H1 (cell line): ENCODE results near the gene PRKN. TPM values are rescaled to one million over a fixed set of nuclear protein-coding genes. Genes with fewer than 3 reads are reported as not detected.

Experiments used
- CTCF ChIA-PET: fragments of 300-600 bp; sonication (Branson Sonifier 250); formaldehyde crosslinking; loops from one replicate; lab custom pipeline; 2021; ENCODE audit not compliant: partially characterized antibody; lab: Charles Lee
- POLR2A ChIA-PET: fragments of 300-600 bp; sonication (Branson Sonifier 250); formaldehyde crosslinking; loops from one replicate; lab custom pipeline; 2021; ENCODE audit warnings: inconsistent platforms; ENCODE audit not compliant: partially characterized antibody; lab: Charles Lee
- DNase-seq, 2 experiments: peaks; one replicate each; pipeline versions ENCODE4 v3.0.0 to v3.0.0-alpha.2; 2010 to 2022; ENCODE audit warnings: low spot score in 2 of 2, low read depth in 1 of 2, mixed read lengths in 1 of 2
- FAIRE-seq: peaks from 2 replicates; lab custom pipeline; 2011; peaks lifted over from hg19 to GRCh38; lab: Jason Lieb, UNC
- H2AFZ ChIP-seq: 2 replicates; pipeline ENCODE4 v1.8.1; 2012; ENCODE audit warnings: low read length, inconsistent platforms
- H2AK5ac ChIP-seq: 2 replicates; pipeline ENCODE4 v1.6.1; 2013; ENCODE audit warnings: low read depth, low read length
- H2BK120ac ChIP-seq: replicated peaks from 2 replicates; pipeline ENCODE3; 2013; ENCODE audit warnings: low read depth, low read length, inconsistent platforms
- H2BK12ac ChIP-seq: 2 replicates; pipeline ENCODE4 v1.6.1; 2013; ENCODE audit warnings: low read depth, low read length
- H2BK15ac ChIP-seq: 2 replicates; pipeline ENCODE4 v1.6.1; 2013; ENCODE audit warnings: low read length
- H2BK20ac ChIP-seq: 2 replicates; pipeline ENCODE4 v1.6.1; 2013; ENCODE audit warnings: low read length
- H2BK5ac ChIP-seq: 2 replicates; pipeline ENCODE4 v1.6.1; 2013; ENCODE audit warnings: low read depth, low read length
- H3K14ac ChIP-seq: 2 replicates; pipeline ENCODE4 v1.6.1; 2013; ENCODE audit warnings: inconsistent platforms; ENCODE audit not compliant: insufficient read length
- H3K18ac ChIP-seq: 2 replicates; pipeline ENCODE4 v1.6.1; 2013; ENCODE audit warnings: low read length; ENCODE audit errors: extremely low read depth
- H3K23ac ChIP-seq: 2 replicates; pipeline ENCODE4 v1.6.1; 2013; ENCODE audit warnings: inconsistent platforms; ENCODE audit not compliant: insufficient read length
- H3K23me2 ChIP-seq: 2 replicates; pipeline ENCODE4 v1.6.1; 2013; ENCODE audit warnings: low read depth, low read length
- H3K27ac ChIP-seq: 2 replicates; pipeline ENCODE4 v1.6.1; 2011; ENCODE audit warnings: low read depth, low read length, inconsistent platforms
- H3K27me3 ChIP-seq, 4 experiments: replicated peaks in 1 of 4; 1 replicate in 1 of 4; 2 replicates in 3 of 4; pipeline versions ENCODE4 v1.6.1 to v1.8.1; 2011 to 2013; ENCODE audit warnings: low read length in 3 of 4, mild to moderate bottlenecking in 3 of 4, inconsistent platforms in 2 of 4, mixed read lengths in 2 of 4, moderate library complexity in 1 of 4; ENCODE audit not compliant: control insufficient read depth in 3 of 4, insufficient read depth in 3 of 4; ENCODE audit errors: extremely low read depth in 1 of 4
- H3K36me3 ChIP-seq, 4 experiments: 2 replicates each; pipeline versions ENCODE4 v1.6.1 to v1.8.1; 2011 to 2013; ENCODE audit warnings: mild to moderate bottlenecking in 4 of 4, low read length in 3 of 4, moderate library complexity in 2 of 4, control low read depth in 1 of 4, inconsistent platforms in 1 of 4; ENCODE audit not compliant: insufficient read depth in 4 of 4, control insufficient read depth in 2 of 4
- H3K4ac ChIP-seq: replicated peaks from 2 replicates; pipeline ENCODE3; 2013; ENCODE audit warnings: low read length, low read depth, mixed read lengths, inconsistent platforms; ENCODE audit not compliant: insufficient read length
- H3K4me1 ChIP-seq, 4 experiments: replicated peaks in 1 of 4; 1 replicate in 1 of 4; 2 replicates in 3 of 4; pipeline versions ENCODE4 v1.6.1 to v1.8.1; 2011 to 2013; ENCODE audit warnings: low read length in 3 of 4, inconsistent platforms in 2 of 4, mixed read lengths in 1 of 4; ENCODE audit not compliant: insufficient read depth in 4 of 4, control insufficient read depth in 3 of 4
- H3K4me2 ChIP-seq, 2 experiments: 2 replicates each; pipeline versions ENCODE4 v1.6.1 to v1.8.1; 2011 to 2013; ENCODE audit warnings: low read depth in 2 of 2, low read length in 2 of 2, control low read depth in 1 of 2, inconsistent platforms in 1 of 2, mild to moderate bottlenecking in 1 of 2; ENCODE audit not compliant: insufficient read depth in 1 of 2
- H3K4me3 ChIP-seq, 4 experiments: fragments of 200-600, 300-600 bp in 1 of 4; sonication (generic), shearing (Covaris generic), sonication (Bioruptor Twin) in 1 of 4; 2 replicates each; pipeline versions ENCODE4 v1.5.1 to v1.8.1; 2011 to 2016; ENCODE audit warnings: low read length in 4 of 4, low read depth in 3 of 4, control low read depth in 2 of 4, inconsistent platforms in 2 of 4, mild to moderate bottlenecking in 2 of 4, mixed read lengths in 1 of 4, moderate library complexity in 1 of 4; ENCODE audit not compliant: insufficient read depth in 2 of 4; ENCODE audit errors: extremely low read depth in 1 of 4
- H3K56ac ChIP-seq: replicated peaks from 2 replicates; pipeline ENCODE3; 2013; ENCODE audit warnings: low read depth, mild to moderate bottlenecking, mixed read lengths, low read length, inconsistent platforms; ENCODE audit not compliant: insufficient read length
- H3K79me1 ChIP-seq: 2 replicates; pipeline ENCODE4 v1.6.1; 2013; ENCODE audit warnings: low read depth, low read length, control low read depth
- H3K79me2 ChIP-seq, 2 experiments: 2 replicates each; pipeline versions ENCODE4 v1.6.1 to v1.8.1; 2012 to 2013; ENCODE audit warnings: low read length in 2 of 2, mild to moderate bottlenecking in 2 of 2, inconsistent platforms in 1 of 2; ENCODE audit not compliant: insufficient read depth in 2 of 2, control insufficient read depth in 1 of 2
- H3K9ac ChIP-seq, 4 experiments: replicated peaks in 1 of 4; 1 replicate in 1 of 4; 2 replicates in 3 of 4; pipeline versions ENCODE4 v1.6.1 to v1.8.1; 2011 to 2013; ENCODE audit warnings: low read depth in 3 of 4, low read length in 3 of 4, control low read depth in 2 of 4, mild to moderate bottlenecking in 2 of 4, moderate library complexity in 2 of 4, inconsistent platforms in 1 of 4; ENCODE audit errors: extremely low read depth in 1 of 4
- H3K9me3 ChIP-seq, 2 experiments: 2 replicates each; pipeline versions ENCODE4 v1.6.1 to v1.8.1; 2012 to 2013; ENCODE audit warnings: mild to moderate bottlenecking in 2 of 2, moderate library complexity in 2 of 2, control low read depth in 1 of 2, inconsistent platforms in 1 of 2, low read depth in 1 of 2, low read length in 1 of 2, mixed read lengths in 1 of 2; ENCODE audit not compliant: insufficient read depth in 2 of 2
- H4K20me1 ChIP-seq, 2 experiments: replicated peaks in 1 of 2; 2 replicates each; pipeline versions ENCODE3 to v1.8.1; 2011 to 2013; ENCODE audit warnings: inconsistent platforms in 2 of 2, low read length in 2 of 2, mild to moderate bottlenecking in 1 of 2; ENCODE audit not compliant: insufficient read depth in 2 of 2, control insufficient read depth in 1 of 2
- H4K5ac ChIP-seq: 2 replicates; pipeline ENCODE4 v1.6.1; 2013; ENCODE audit warnings: low read length, low read depth, mixed read lengths, inconsistent platforms; ENCODE audit not compliant: insufficient read length
- H4K8ac ChIP-seq: 2 replicates; pipeline ENCODE4 v1.8.0; 2013; ENCODE audit warnings: mild to moderate bottlenecking, moderate library complexity, low read length, inconsistent platforms; ENCODE audit not compliant: insufficient read depth; ENCODE audit errors: extremely low read depth
- H4K91ac ChIP-seq: replicated peaks from 2 replicates; pipeline ENCODE3; 2013; ENCODE audit warnings: low read length, mixed read lengths, inconsistent platforms; ENCODE audit not compliant: insufficient read length
- HDAC2 ChIP-seq, 2 experiments: fragments of 300-600 bp in 1 of 2; sonication (generic) in 1 of 2; IDR thresholded peaks; 2 replicates each; pipeline ENCODE4 v1.6.1; 2011 to 2012; ENCODE audit warnings: low read depth in 2 of 2, low read length in 2 of 2, mild to moderate bottlenecking in 2 of 2, moderate library complexity in 2 of 2, borderline replicate concordance in 1 of 2, inconsistent platforms in 1 of 2
- WGBS, 2 experiments: shearing (Covaris generic) in 1 of 2; methylation state at CpG; one replicate each; pipeline versions ENCODE4 v1.1.6 to v1.1.7; 2013 to 2015; ENCODE audit warnings: low lambda C conversion rate in 2 of 2, mixed read lengths in 2 of 2, inconsistent platforms in 1 of 2, low coverage in 1 of 2, missing lambda C conversion rate in 1 of 2; ENCODE audit not compliant: insufficient replicate concordance in 2 of 2, insufficient coverage in 1 of 2, insufficient read length in 1 of 2; ENCODE audit errors: extremely low coverage in 1 of 2, missing lambda C conversion rate in 1 of 2; 5-methylcytosine and 5-hydroxymethylcytosine counted together
- polyA plus RNA-seq, 7 experiments: library from polyadenylated mRNA; depleted of rRNA in 3 of 7; stranded (reverse) in 5 of 7; unstranded in 2 of 7; fragments of >200 nt in 5 of 7; fragments of 200-250 nt in 2 of 7; gene quantifications; 1 replicate in 5 of 7; 2 replicates in 1 of 7; 4 replicates in 1 of 7; pipeline versions ENCODE4 v1.2.1 to v1.2.3, GENCODE V29; 2011 to 2013; ENCODE audit warnings: missing spikeins in 2 of 7, mixed read lengths in 2 of 7
- total RNA-seq: library from RNA; stranded (reverse); fragmentation: NEBNext Ultra II Directional; extraction: Animal tissue kit (Norgen Biotek cat#: 25700); gene quantifications from 2 replicates; pipeline ENCODE4 v1.2.1, GENCODE V29; 2021

Gene PRKN
- total and polyA plus RNA-seq, 2 of the 8 experiments (the other 6 are each of a cell fraction or from before 2014, with no cell fraction given): 0.13 to 0.29 TPM

- DNase-seq: no peak
- H3K27me3 ChIP-seq: no peaks in the 10 kb centered on the region
- peak overlapping the region in 1 of 2 experiments; percentile 43; a peak in 1 of 4 replicates for H3K4me2 ChIP-seq
- no peak overlapping the region for H2BK20ac ChIP-seq
- 51% methylated on average over 5 of the region's 5 CpGs; no CpG with 5 or more reads in 1 of the 2 experiments for WGBS, 2 experiments
- no peaks in the 10 kb centered on the region for H4K20me1 ChIP-seq
- peaks cover 0 to 13% (median 7%) of the 10 kb centered on the region in 4 experiments; a peak in 4 of 7 replicates for H3K4me1 ChIP-seq
- H2BK12ac ChIP-seq: no peak overlapping the region
- H3K4me3 ChIP-seq: peak overlapping the region in 1 of 4 experiments; percentile 6; a peak in 1 of 8 replicates
- H3K14ac ChIP-seq: no peak overlapping the region
- H3K79me1 ChIP-seq: no peaks in the 10 kb centered on the region
- H3K18ac ChIP-seq: no peak overlapping the region
- H3K79me2 ChIP-seq: no peaks in the 10 kb centered on the region
- peak overlapping the region; percentile 50 for H4K5ac ChIP-seq
- H3K4ac ChIP-seq: no peak overlapping the region
- no peak overlapping the region for H3K56ac ChIP-seq
- no peaks in the 10 kb centered on the region; a peak in 1 of 4 replicates for H3K9me3 ChIP-seq
- H3K23me2 ChIP-seq: no peaks in the 10 kb centered on the region
- no peak for FAIRE-seq
- H2AK5ac ChIP-seq: no peak overlapping the region
- ChIA-PET POLR2A (no interaction called here), CTCF (no interaction called here)
- no peak overlapping the region for H4K91ac ChIP-seq
- no peak overlapping the region for H4K8ac ChIP-seq
- H2BK120ac ChIP-seq: no peak overlapping the region
- no peak overlapping the region for H2BK15ac ChIP-seq
- no peak overlapping the region for H2AFZ ChIP-seq
- no peak overlapping the region; a peak in 1 of 7 replicates for H3K9ac ChIP-seq
- H3K36me3 ChIP-seq: no peaks in the 10 kb centered on the region; a peak in 1 of 8 replicates
- no peak overlapping the region; the same call in 1 of the 2 replicates for H2BK5ac ChIP-seq
- no peak overlapping the region for H3K23ac ChIP-seq
- H3K27ac ChIP-seq: no peak overlapping the region
- TF ChIP-seq HDAC2 (IDR thresholded peaks at IDR 0.05; ENCODE audit: borderline replicate concordance in 1 of 2, low read depth in 2 of 2, low read length in 2 of 2): no peak
Measured at GRCh38 chr6:162625846-162626540, 101.6 kb downstream of the PRKN start.
